ENCODE measurements around the gene IFITM1.
"Not testable (repeated sequence)": the region's sequence is repeated elsewhere in the genome, so short reads cannot be mapped to it uniquely, and the experiment has no call there.

IFITM1 gene

DNA sequence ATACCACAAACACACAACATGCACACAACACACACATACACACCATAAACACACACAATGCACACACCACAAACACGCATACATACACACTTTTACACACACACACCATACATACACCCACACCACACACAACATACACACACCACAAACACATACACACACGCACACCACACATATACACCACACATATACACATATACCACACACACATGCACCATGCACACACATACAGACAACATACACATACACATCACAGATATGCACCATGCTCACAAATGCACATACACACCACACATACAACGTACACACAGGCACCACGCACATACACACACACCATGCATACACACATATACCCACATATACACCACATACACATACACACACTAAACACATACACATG is 43.7 kb downstream of the IFITM1 start:
- peaks cover 12% of the 10 kb centered on the region for H3K4me1 ChIP-seq (ENCODE audit: insufficient read depth, insufficient read length)
- DNase-seq (ENCODE audit: low read depth, low spot score): no peak
- no peak overlapping the region for H3K9ac ChIP-seq (ENCODE audit: insufficient read length, low read depth)
- peaks cover 5% of the 10 kb centered on the region for H3K27me3 ChIP-seq (ENCODE audit: insufficient read depth, insufficient read length)
- H3K4me3 ChIP-seq (ENCODE audit: insufficient read length, low read depth): no peak overlapping the region
- TF ChIP-seq ZNF274 (IDR thresholded peaks at IDR 0.05; ENCODE audit: low read depth, low read length) (no peak), YY1 (IDR thresholded peaks at IDR 0.05; ENCODE audit: insufficient read depth, insufficient read length) (no peak), SUZ12 (IDR thresholded peaks at IDR 0.05; ENCODE audit: extremely low read depth, insufficient read depth, insufficient read length) (no peak)
- peaks cover 32% of the 10 kb centered on the region for H3K9me3 ChIP-seq (ENCODE audit: insufficient read depth, low read length)
- H3K36me3 ChIP-seq (ENCODE audit: insufficient read depth, insufficient read length, low read length): no peaks in the 10 kb centered on the region

DNA sequence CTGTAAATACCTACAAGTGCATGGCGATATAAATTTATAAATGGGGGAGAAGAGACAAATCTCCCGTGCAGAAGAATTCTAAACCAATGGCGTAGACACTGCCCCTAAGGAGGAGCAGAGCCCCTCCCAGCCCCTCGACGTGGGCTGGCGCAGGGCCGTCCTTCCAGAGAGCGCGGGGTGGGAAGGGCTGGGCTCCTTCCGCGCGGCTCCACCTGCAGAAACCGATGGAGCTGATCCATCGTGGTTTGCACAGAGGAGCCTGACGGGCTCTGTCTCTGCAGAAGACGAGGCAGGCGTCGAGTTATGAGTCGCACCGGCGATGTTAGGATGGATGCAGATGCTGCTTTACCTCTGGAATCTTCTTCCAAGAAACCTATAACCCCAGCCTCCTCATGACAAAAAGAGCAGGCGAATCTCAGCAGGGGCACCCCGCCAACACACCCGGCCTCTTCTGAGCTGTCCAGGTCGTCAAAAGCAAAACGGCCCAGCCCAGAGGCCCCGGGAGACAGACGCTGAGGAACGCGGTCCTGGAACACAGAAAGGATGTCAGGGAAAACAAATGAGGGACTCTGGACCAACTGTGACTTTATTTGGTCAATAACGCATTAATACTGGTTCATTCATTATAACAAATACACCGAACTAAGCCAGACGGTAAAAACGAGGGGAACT is 44.4 kb downstream of the IFITM1 start:
- H3K9ac ChIP-seq (ENCODE audit: insufficient read length, low read depth): no peak overlapping the region
- peaks cover 5% of the 10 kb centered on the region for H3K27me3 ChIP-seq (ENCODE audit: insufficient read depth, insufficient read length)
- no peak for DNase-seq (ENCODE audit: low read depth, low spot score)
- H3K4me1 ChIP-seq (ENCODE audit: insufficient read depth, insufficient read length): peaks cover 12% of the 10 kb centered on the region
- no peaks in the 10 kb centered on the region for H3K36me3 ChIP-seq (ENCODE audit: insufficient read depth, insufficient read length, low read length)
- H3K4me3 ChIP-seq (ENCODE audit: insufficient read length, low read depth): no peak overlapping the region
- peaks cover 35% of the 10 kb centered on the region for H3K9me3 ChIP-seq (ENCODE audit: insufficient read depth, low read length)
- TF ChIP-seq ZNF274 (IDR thresholded peaks at IDR 0.05; ENCODE audit: low read depth, low read length) (no peak), YY1 (IDR thresholded peaks at IDR 0.05; ENCODE audit: insufficient read depth, insufficient read length) (no peak), SUZ12 (IDR thresholded peaks at IDR 0.05; ENCODE audit: extremely low read depth, insufficient read depth, insufficient read length) (no peak)

DNA sequence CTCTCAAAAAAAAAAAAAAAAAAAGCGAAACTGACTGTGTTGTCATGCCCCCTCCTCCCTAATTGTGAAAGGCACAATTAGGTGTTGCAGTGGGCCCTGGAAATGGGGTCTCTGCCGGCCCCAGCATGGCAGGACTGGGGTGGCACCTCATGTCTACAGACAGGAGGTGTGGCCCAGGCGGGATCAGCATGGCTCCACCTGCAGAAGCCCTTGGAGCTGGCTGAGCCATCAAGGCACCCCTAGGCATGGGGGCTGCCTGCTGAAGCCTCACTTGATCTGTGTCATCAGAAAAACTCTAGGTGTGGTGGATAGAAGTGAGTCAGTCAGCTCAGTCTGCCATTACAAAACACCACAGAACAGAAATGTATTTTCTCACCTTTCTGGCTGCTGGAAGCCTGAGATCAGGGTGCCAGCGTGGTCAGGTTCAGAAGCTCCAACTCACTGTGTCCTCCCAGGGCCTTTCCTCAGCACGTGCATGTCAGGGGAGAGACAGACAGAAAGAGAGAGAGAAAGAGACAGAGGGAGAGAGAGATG is 45.4 kb downstream of the IFITM1 start:
- TF ChIP-seq ZNF274 (IDR thresholded peaks at IDR 0.05; ENCODE audit: low read depth, low read length): no peak
- TF ChIP-seq SUZ12 (IDR thresholded peaks at IDR 0.05; ENCODE audit: extremely low read depth, insufficient read depth, insufficient read length): no peak
- no peak for TF ChIP-seq YY1 (IDR thresholded peaks at IDR 0.05; ENCODE audit: insufficient read depth, insufficient read length)
- peaks cover 40% of the 10 kb centered on the region for H3K9me3 ChIP-seq (ENCODE audit: insufficient read depth, low read length)
- no peak for DNase-seq (ENCODE audit: low read depth, low spot score)
- peaks cover 5% of the 10 kb centered on the region for H3K27me3 ChIP-seq (ENCODE audit: insufficient read depth, insufficient read length)
- no peak overlapping the region for H3K9ac ChIP-seq (ENCODE audit: insufficient read length, low read depth)
- no peak overlapping the region for H3K4me3 ChIP-seq (ENCODE audit: insufficient read length, low read depth)
- H3K36me3 ChIP-seq (ENCODE audit: insufficient read depth, insufficient read length, low read length): no peaks in the 10 kb centered on the region
- H3K4me1 ChIP-seq (ENCODE audit: insufficient read depth, insufficient read length): peaks cover 12% of the 10 kb centered on the region

DNA sequence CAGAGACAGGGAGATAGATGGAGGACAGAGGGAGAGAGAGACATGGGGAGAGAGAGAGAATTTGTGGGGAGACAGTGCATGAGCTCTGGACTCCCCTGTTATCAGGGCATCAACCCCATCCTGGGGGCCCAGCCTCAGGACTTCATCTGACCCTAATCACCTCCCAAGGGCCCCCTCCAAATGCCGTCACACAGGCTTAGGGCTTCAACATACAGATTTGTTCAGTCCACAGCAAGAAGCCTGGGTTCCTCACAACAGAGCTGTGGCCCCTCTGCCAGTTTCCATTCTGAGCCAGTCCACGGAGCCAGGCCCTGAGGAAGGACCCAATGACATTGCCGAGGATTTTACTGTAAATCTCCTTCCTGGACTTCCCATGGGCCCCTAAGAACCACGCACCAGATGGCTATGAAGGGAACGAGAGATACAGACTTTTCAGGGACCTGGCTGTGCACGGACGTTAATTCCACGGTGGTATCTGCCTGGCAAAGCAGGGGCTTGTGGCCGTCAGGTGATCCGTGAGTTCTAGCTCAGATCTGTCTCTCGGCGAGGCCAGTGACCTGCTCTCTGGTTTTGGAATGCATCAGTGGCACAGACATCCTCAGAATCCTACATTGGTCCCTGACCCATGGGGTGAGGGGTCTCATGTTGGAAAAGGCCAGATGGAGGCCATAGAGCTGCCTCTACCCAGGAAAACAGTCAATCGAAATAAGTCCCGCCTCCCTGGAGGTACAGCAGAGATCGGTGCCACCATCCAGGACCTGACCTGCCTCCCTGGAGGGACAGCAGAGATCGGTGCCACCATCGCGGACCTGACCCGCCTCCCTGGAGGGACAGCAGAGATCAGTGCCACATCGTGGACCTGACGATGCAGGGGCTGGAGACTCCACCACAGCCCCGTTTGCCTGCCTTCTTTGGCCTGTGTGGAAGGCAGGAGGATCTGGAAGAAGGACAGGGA is 46.8 kb downstream of the IFITM1 start:
- peaks cover 40% of the 10 kb centered on the region for H3K9me3 ChIP-seq (ENCODE audit: insufficient read depth, low read length)
- TF ChIP-seq SUZ12 (IDR thresholded peaks at IDR 0.05; ENCODE audit: extremely low read depth, insufficient read depth, insufficient read length) (no peak), ZNF274 (IDR thresholded peaks at IDR 0.05; ENCODE audit: low read depth, low read length) (no peak)
- H3K9ac ChIP-seq (ENCODE audit: insufficient read length, low read depth): no peak overlapping the region
- H3K4me1 ChIP-seq (ENCODE audit: insufficient read depth, insufficient read length): peaks cover 6% of the 10 kb centered on the region
- H3K27me3 ChIP-seq (ENCODE audit: insufficient read depth, insufficient read length): peaks cover 5% of the 10 kb centered on the region
- H3K4me3 ChIP-seq (ENCODE audit: insufficient read length, low read depth): no peak overlapping the region
- H3K36me3 ChIP-seq (ENCODE audit: insufficient read depth, insufficient read length, low read length): no peaks in the 10 kb centered on the region
- no peak for DNase-seq (ENCODE audit: low read depth, low spot score)

DNA sequence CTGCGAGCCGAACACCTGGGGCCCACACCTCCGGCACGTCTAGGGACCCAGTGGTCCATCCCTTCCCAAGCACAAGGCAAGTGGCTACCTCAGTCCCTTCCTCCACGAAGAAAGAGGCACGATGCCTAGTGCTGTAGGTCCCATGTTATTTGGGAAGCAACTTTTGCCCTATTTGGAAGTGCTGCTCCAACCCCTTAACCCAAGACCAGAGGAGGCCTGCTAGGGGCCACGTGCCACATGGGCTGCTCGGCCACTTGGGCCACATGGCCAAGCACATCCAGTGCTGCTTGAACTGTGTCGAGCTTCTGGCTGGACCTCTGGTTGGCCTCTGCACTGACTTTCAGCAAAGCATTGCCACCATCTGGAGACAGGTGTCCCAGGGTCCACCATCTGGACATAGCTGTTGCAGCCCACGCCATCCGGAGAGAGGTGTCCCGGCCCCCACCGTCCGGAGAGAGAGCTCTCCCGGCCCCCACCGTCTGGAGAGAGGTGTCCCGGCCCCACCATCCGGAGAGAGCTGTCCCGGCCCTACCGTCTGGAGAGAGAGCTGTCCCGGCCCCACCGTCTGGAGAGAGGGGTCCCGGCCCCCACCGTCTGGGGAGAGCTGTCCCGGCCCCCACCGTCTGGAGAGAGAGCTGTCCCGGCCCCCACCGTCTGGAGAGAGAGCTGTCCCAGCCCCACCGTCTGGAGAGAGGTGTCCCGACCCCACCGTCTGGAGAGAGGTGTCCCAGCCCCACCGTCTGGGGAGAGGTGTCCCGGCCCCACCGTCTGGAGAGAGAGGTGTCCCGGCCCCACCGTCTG is 49.0 kb downstream of the IFITM1 start:
- no peaks in the 10 kb centered on the region for H3K36me3 ChIP-seq (ENCODE audit: insufficient read depth, insufficient read length, low read length)
- H3K4me1 ChIP-seq (ENCODE audit: insufficient read depth, insufficient read length): peaks cover 4% of the 10 kb centered on the region
- no peak for DNase-seq (ENCODE audit: low read depth, low spot score)
- no peak overlapping the region for H3K4me3 ChIP-seq (ENCODE audit: insufficient read length, low read depth)
- H3K9me3 ChIP-seq (ENCODE audit: insufficient read depth, low read length): peaks cover 29% of the 10 kb centered on the region
- no peak overlapping the region for H3K9ac ChIP-seq (ENCODE audit: insufficient read length, low read depth)
- TF ChIP-seq ZNF274 (IDR thresholded peaks at IDR 0.05; ENCODE audit: low read depth, low read length): no peak
- TF ChIP-seq YY1 (IDR thresholded peaks at IDR 0.05; ENCODE audit: insufficient read depth, insufficient read length): no peak
- no peak for TF ChIP-seq SUZ12 (IDR thresholded peaks at IDR 0.05; ENCODE audit: extremely low read depth, insufficient read depth, insufficient read length)
- H3K27me3 ChIP-seq (ENCODE audit: insufficient read depth, insufficient read length): peaks cover 12% of the 10 kb centered on the region

DNA sequence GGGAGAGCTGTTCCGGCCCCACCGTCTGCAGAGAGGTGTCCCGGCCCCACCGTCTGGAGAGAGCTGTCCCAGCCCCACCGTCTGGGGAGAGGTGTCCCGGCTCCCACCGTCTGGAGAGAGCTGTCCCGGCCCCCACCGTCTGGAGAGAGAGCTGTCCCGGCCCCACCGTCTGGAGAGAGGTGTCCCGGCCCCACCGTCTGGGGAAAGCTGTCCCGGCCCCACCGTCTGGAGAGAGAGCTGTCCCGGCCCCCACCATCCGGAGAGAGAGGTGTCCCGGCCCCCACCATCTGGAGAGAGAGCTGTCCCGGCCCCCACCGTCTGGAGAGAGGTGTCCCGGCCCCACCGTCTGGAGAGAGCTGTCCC is 49.6 kb downstream of the IFITM1 start:
- H3K4me3 ChIP-seq (ENCODE audit: insufficient read length, low read depth); DNase-seq (ENCODE audit: low read depth, low spot score); H3K9ac ChIP-seq (ENCODE audit: insufficient read length, low read depth); H3K36me3 ChIP-seq (ENCODE audit: insufficient read depth, insufficient read length, low read length); H3K4me1 ChIP-seq (ENCODE audit: insufficient read depth, insufficient read length): not testable (repeated sequence)
- peaks cover 12% of the 10 kb centered on the region for H3K27me3 ChIP-seq (ENCODE audit: insufficient read depth, insufficient read length)
- H3K9me3 ChIP-seq (ENCODE audit: insufficient read depth, low read length): peaks cover 29% of the 10 kb centered on the region
